Neural progenitor cell (in vitro differentiated cells): Measurements from ENCODE around the gene CDCA7. TPM values are rescaled to one million over a fixed set of nuclear protein-coding genes. Genes with fewer than 3 reads are reported as not detected.
"Not testable (repeated sequence)": the region's sequence is repeated elsewhere in the genome, so short reads cannot be mapped to it uniquely, and the experiment has no call there.

Experiments used
- DNase-seq: peaks from one replicate; pipeline ENCODE4 v3.0.0-alpha.2; 2016; ENCODE audit warnings: low spot score
- H2AFZ ChIP-seq: fragments of 200-600 bp; sonication (generic); replicated peaks from 2 replicates; pipeline ENCODE4 v1.6.1; 2016; ENCODE audit warnings: antibody characterized with exemption
- H3F3A ChIP-seq: fragments of 200-600 bp; sonication (generic); 2 replicates; pipeline ENCODE4 v1.6.1; 2016; ENCODE audit warnings: antibody characterized with exemption, low read depth
- H3K27ac ChIP-seq: fragments of 200-600 bp; sonication (generic); 2 replicates; pipeline ENCODE4 v1.5.1; 2016; ENCODE audit warnings: mild to moderate bottlenecking
- H3K27me3 ChIP-seq: fragments of 200-600 bp; sonication (generic); 2 replicates; pipeline ENCODE4 v1.6.1; 2016; ENCODE audit warnings: mild to moderate bottlenecking, moderate library complexity
- H3K36me3 ChIP-seq: fragments of 200-600 bp; sonication (generic); 2 replicates; pipeline ENCODE4 v1.5.1; 2016
- H3K4me1 ChIP-seq: fragments of 200-600 bp; sonication (generic); 2 replicates; pipeline ENCODE4 v1.6.1; 2016; ENCODE audit warnings: mixed run types
- H3K4me2 ChIP-seq: fragments of 200-600 bp; sonication (generic); 2 replicates; pipeline ENCODE4 v1.6.1; 2016
- H3K4me3 ChIP-seq: fragments of 200-600 bp; sonication (generic); 2 replicates; pipeline ENCODE4 v1.5.1; 2016
- H3K79me2 ChIP-seq: fragments of 200-600 bp; sonication (generic); 2 replicates; pipeline ENCODE4 v1.6.1; 2016; ENCODE audit warnings: low read depth
- H3K9ac ChIP-seq: fragments of 200-600 bp; sonication (generic); 2 replicates; pipeline ENCODE4 v1.6.1; 2016
- H3K9me3 ChIP-seq: fragments of 200-600 bp; sonication (generic); 2 replicates; pipeline ENCODE4 v1.5.1; 2016; ENCODE audit warnings: low read depth
- H4K20me1 ChIP-seq: fragments of 200-600 bp; sonication (generic); 2 replicates; pipeline ENCODE4 v1.6.1; 2016; ENCODE audit warnings: low read depth
- H3K27ac Mint-ChIP-seq: 3 replicates; pipeline ENCODE4 v1.8.0; 2021; ENCODE audit warnings: mixed read lengths
- H3K27me3 Mint-ChIP-seq: 2 replicates; pipeline ENCODE4 v1.8.0; 2022; ENCODE audit warnings: low read depth, mild to moderate bottlenecking, inconsistent platforms, moderate library complexity, mixed read lengths; ENCODE audit not compliant: insufficient read depth
- H3K36me3 Mint-ChIP-seq: 3 replicates; pipeline ENCODE4 v1.8.0; 2021; ENCODE audit warnings: mixed read lengths
- H3K4me1 Mint-ChIP-seq: 3 replicates; pipeline ENCODE4 v1.8.0; 2021; ENCODE audit warnings: mixed read lengths
- H3K4me3 Mint-ChIP-seq: 3 replicates; pipeline ENCODE4 v1.8.0; 2021; ENCODE audit warnings: mild to moderate bottlenecking, moderate library complexity, mixed read lengths
- H3K9me3 Mint-ChIP-seq: 3 replicates; pipeline ENCODE4 v1.8.0; 2020; ENCODE audit warnings: mixed read lengths
- CTCF ChIP-seq: fragments of 200-600 bp; sonication (generic); IDR thresholded peaks from 2 replicates; pipeline ENCODE4 v1.5.1; 2017; ENCODE audit warnings: antibody characterized with exemption, mild to moderate bottlenecking
- EZH2 ChIP-seq: fragments of 200-600 bp; sonication (generic); IDR thresholded peaks from 2 replicates; pipeline ENCODE4 v1.6.1; 2017; ENCODE audit warnings: antibody characterized with exemption, mild to moderate bottlenecking, moderate library complexity
- EZH2phosphoT487 ChIP-seq: fragments of 200-600 bp; sonication (generic); IDR thresholded peaks from 2 replicates; pipeline ENCODE4 v1.6.1; 2017; ENCODE audit warnings: antibody characterized with exemption
- total RNA-seq: library from RNA; depleted of rRNA; stranded (reverse); fragments of >200 nt; gene quantifications from 2 replicates; pipeline ENCODE4 v1.2.3, GENCODE V29; 2015; ENCODE audit warnings: low replicate concordance

Gene CDCA7
- total RNA-seq: 31.4 and 36.8 TPM in 2 replicates

- DNase-seq: peak; percentile 89
- Histone ChIP-seq H3K36me3 (peaks cover 9% of the 10 kb centered on the region), H3K27ac (peak within 1 kb of the TSS; percentile 94), H4K20me1 (peaks cover 21% of the 10 kb centered on the region), H3K27me3 (peaks cover 11% of the 10 kb centered on the region), H3K4me2 (peak within 1 kb of the TSS; percentile 98), H3K4me3 (peak within 1 kb of the TSS; percentile 69), H3K4me1 (peaks cover 12% of the 10 kb centered on the region), H3K9me3 (no peaks in the 10 kb centered on the region), H2AFZ (peak within 1 kb of the TSS; percentile 99), H3K9ac (peak within 1 kb of the TSS; percentile 93), H3K79me2 (peaks cover 47% of the 10 kb centered on the region), H3F3A (no peaks in the 10 kb centered on the region)
- Mint-ChIP-seq H3K4me3 (peak within 1 kb of the TSS; percentile 97), H3K27me3 (peaks cover 2% of the 10 kb centered on the region), H3K9me3 (no peaks in the 10 kb centered on the region), H3K4me1 (peaks cover 32% of the 10 kb centered on the region), H3K36me3 (peaks cover 3% of the 10 kb centered on the region), H3K27ac (peak within 1 kb of the TSS; percentile 99)
- TF ChIP-seq EZH2 (no peak), EZH2phosphoT487 (no peak), CTCF (no peak)
Observed at GRCh38 chr2:173354582-173355131, at the start of gene CDCA7. Gene CDCA7, plus strand, starts transcription at chr2:173354872. Its CDS starts 92 bp downstream, at chr2:173354964.

- H3K27me3 ChIP-seq: no peaks in the 10 kb centered on the region
- H3F3A ChIP-seq: peaks cover 5% of the 10 kb centered on the region
- peaks cover 2% of the 10 kb centered on the region for H3K36me3 Mint-ChIP-seq
- peaks cover 6% of the 10 kb centered on the region for H3K27me3 Mint-ChIP-seq
- no peaks in the 10 kb centered on the region for H3K9me3 ChIP-seq
- no peaks in the 10 kb centered on the region for H3K36me3 ChIP-seq
- H3K9ac ChIP-seq: no peak overlapping the region
- no peaks in the 10 kb centered on the region for H3K79me2 ChIP-seq
- H3K9me3 Mint-ChIP-seq: peaks cover 33% of the 10 kb centered on the region
- H3K4me3 Mint-ChIP-seq: no peak overlapping the region
- no peak for DNase-seq
- H3K4me3 ChIP-seq: no peak overlapping the region
- no peak overlapping the region for H3K27ac Mint-ChIP-seq
- TF ChIP-seq EZH2phosphoT487: no peak
- no peak for TF ChIP-seq EZH2
- TF ChIP-seq CTCF: no peak
- H3K4me1 Mint-ChIP-seq: peaks cover 7% of the 10 kb centered on the region
- H3K4me2 ChIP-seq: no peak overlapping the region
- H2AFZ ChIP-seq: no peak overlapping the region
- peaks cover 18% of the 10 kb centered on the region for H3K4me1 ChIP-seq
- H4K20me1 ChIP-seq: no peaks in the 10 kb centered on the region
- no peak overlapping the region for H3K27ac ChIP-seq
Observed at GRCh38 chr2:173305303-173305702, 49.4 kb upstream of the CDCA7 start.

GRCh38 chr2:173307293-173307692, 47.4 kb upstream of the CDCA7 start:
- peak; percentile 39 for DNase-seq
- Histone ChIP-seq H3F3A (peaks cover 5% of the 10 kb centered on the region), H4K20me1 (no peaks in the 10 kb centered on the region), H3K27me3 (no peaks in the 10 kb centered on the region), H3K4me3 (no peak overlapping the region), H2AFZ (no peak overlapping the region), H3K4me1 (peaks cover 21% of the 10 kb centered on the region), H3K9ac (no peak overlapping the region), H3K27ac (no peak overlapping the region), H3K36me3 (no peaks in the 10 kb centered on the region), H3K79me2 (no peaks in the 10 kb centered on the region), H3K9me3 (no peaks in the 10 kb centered on the region), H3K4me2 (peak overlapping the region; percentile 0)
- Mint-ChIP-seq H3K4me1 (peaks cover 7% of the 10 kb centered on the region), H3K9me3 (peaks cover 18% of the 10 kb centered on the region), H3K27me3 (peaks cover 8% of the 10 kb centered on the region), H3K27ac (no peak overlapping the region), H3K36me3 (peaks cover 2% of the 10 kb centered on the region), H3K4me3 (no peak overlapping the region)
- no peak for TF ChIP-seq EZH2

- H3F3A ChIP-seq, H3K79me2 ChIP-seq, H2AFZ ChIP-seq, H3K4me3 Mint-ChIP-seq, H3K36me3 Mint-ChIP-seq, H3K9ac ChIP-seq, H3K4me3 ChIP-seq, H3K27ac ChIP-seq, H3K27me3 ChIP-seq, DNase-seq, H3K27ac Mint-ChIP-seq, H3K4me1 Mint-ChIP-seq, H4K20me1 ChIP-seq, H3K4me2 ChIP-seq, H3K36me3 ChIP-seq, H3K9me3 ChIP-seq, H3K27me3 Mint-ChIP-seq: not testable (repeated sequence)
- H3K4me1 ChIP-seq: peaks cover 21% of the 10 kb centered on the region
- H3K9me3 Mint-ChIP-seq: peaks cover 12% of the 10 kb centered on the region
Observed at GRCh38 chr2:173309370-173309769, 45.3 kb upstream of the CDCA7 start.
